ENCODE measurements around the gene NAAA. TPM values are rescaled to one million over a fixed set of nuclear protein-coding genes. Genes with fewer than 3 reads are reported as not detected.

The NAAA gene
- total and polyA plus RNA-seq, 2 of the 4 experiments (the other 2 are of a cell fraction) = 17.6 to 26.4 TPM

DNA sequence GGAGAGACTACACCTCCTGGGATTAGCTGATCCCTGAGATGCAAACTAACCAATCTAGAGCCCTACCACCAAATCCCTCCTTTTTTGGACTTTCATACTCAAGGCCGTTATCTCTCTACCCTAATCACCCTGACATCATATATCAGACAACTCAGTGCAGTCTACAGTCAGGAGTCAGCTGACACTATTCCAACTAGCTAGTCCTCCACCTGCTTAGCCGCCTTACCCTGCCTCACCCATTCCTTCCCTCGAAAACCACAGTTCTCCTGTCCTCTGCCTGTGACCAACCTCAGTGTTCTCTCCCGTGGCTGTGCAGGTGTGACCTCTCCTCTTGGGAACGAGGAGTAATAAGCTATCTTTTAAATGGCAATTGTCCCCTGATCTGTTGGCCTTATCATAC lies 36.7 kb downstream of the NAAA start:
- ATAC-seq (ENCODE audit: low read depth) (no peak), DNase-seq (no peak)
- Histone ChIP-seq H3K4me1 (ENCODE audit: control insufficient read depth, insufficient read depth, low read length) (no peaks in the 10 kb centered on the region), H2BK15ac (ENCODE audit: low read depth, low read length) (no peak overlapping the region), H4K20me1 (ENCODE audit: insufficient read depth, low read length) (no peaks in the 10 kb centered on the region), H2AFZ (replicated peaks; ENCODE audit: low read length, poor library complexity) (no peak overlapping the region), H3K9me3 (ENCODE audit: control insufficient read depth, insufficient read depth, low read length) (no peaks in the 10 kb centered on the region), H3K79me1 (ENCODE audit: low read depth in 1 of 2, low read length in 2 of 2) (no peaks in the 10 kb centered on the region), H3K4me3 (ENCODE audit: insufficient read depth, low read depth, low read length) (no peak overlapping the region), H3K4me2 (ENCODE audit: low read depth, low read length) (no peak overlapping the region), H3K14ac (replicated peaks; ENCODE audit: low read depth, low read length) (no peak overlapping the region), H2BK20ac (ENCODE audit: low read depth, low read length) (no peak overlapping the region), H4K5ac (ENCODE audit: low read depth, low read length) (no peak overlapping the region), H3K9ac (ENCODE audit: low read depth, low read length) (no peak overlapping the region), H3K18ac (ENCODE audit: low read depth, low read length) (no peak overlapping the region), H3K36me3 (ENCODE audit: control insufficient read depth, insufficient read depth, low read length) (no peaks in the 10 kb centered on the region), H4K91ac (ENCODE audit: insufficient read depth, low read depth, low read length) (no peak overlapping the region), H2AK9ac (replicated peaks; ENCODE audit: low read depth, low read length, poor library complexity) (no peak overlapping the region), H2AK5ac (ENCODE audit: low read depth, low read length) (no peak overlapping the region), H2BK120ac (ENCODE audit: low read depth, low read length) (no peak overlapping the region), H4K8ac (ENCODE audit: low read depth in 2 of 2, low read length in 2 of 2) (no peak overlapping the region), H3K27me3 (ENCODE audit: control insufficient read depth, insufficient read depth, low read length) (peaks cover 5% of the 10 kb centered on the region), H3K23ac (ENCODE audit: low read depth, low read length) (no peak overlapping the region), H3K27ac (ENCODE audit: insufficient read depth, low read length) (no peak overlapping the region), H3K4ac (ENCODE audit: low read depth, low read length) (no peak overlapping the region), H2BK5ac (ENCODE audit: low read depth, low read length, poor library complexity, severe bottlenecking) (no peak overlapping the region), H3K9me1 (ENCODE audit: insufficient read depth, low read length) (0 out of 2 replicates have a peak, but pooled peaks cover 3% of the 10 kb centered on the region), H3K56ac (ENCODE audit: extremely low read depth, insufficient read depth, low read length) (no peak overlapping the region)
- BruUV-seq (replicated peaks) = no TSS peak
- dilution Hi-C loops (cut with HindIII; ENCODE audit: low sequenced_read_pairs, unreplicated experiment) (no loop called here), intact Hi-C loops (cut with micrococcal nuclease) (no loop called here), in situ Hi-C loops (cut with MboI; ENCODE audit: low sequenced_read_pairs) (no loop called here)
- TF ChIP-seq BHLHE40 (IDR thresholded peaks at IDR 0.05; ENCODE audit: low read depth, low read length) = no peak
- TF ChIP-seq, protein P1, sequence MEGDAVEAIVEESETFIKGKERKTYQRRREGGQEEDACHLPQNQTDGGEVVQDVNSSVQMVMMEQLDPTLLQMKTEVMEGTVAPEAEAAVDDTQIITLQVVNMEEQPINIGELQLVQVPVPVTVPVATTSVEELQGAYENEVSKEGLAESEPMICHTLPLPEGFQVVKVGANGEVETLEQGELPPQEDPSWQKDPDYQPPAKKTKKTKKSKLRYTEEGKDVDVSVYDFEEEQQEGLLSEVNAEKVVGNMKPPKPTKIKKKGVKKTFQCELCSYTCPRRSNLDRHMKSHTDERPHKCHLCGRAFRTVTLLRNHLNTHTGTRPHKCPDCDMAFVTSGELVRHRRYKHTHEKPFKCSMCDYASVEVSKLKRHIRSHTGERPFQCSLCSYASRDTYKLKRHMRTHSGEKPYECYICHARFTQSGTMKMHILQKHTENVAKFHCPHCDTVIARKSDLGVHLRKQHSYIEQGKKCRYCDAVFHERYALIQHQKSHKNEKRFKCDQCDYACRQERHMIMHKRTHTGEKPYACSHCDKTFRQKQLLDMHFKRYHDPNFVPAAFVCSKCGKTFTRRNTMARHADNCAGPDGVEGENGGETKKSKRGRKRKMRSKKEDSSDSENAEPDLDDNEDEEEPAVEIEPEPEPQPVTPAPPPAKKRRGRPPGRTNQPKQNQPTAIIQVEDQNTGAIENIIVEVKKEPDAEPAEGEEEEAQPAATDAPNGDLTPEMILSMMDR (conservative IDR thresholded peaks at IDR 0.05; ENCODE audit: low read depth, low read length) = no peak
- TF ChIP-seq RAD21 (IDR thresholded peaks at IDR 0.05; ENCODE audit: low read length) = no peak
- no peak for TF ChIP-seq SMC3 (IDR thresholded peaks at IDR 0.05; ENCODE audit: low read depth, low read length)
- no peak for TF ChIP-seq MAZ (IDR thresholded peaks at IDR 0.05; ENCODE audit: borderline replicate concordance, low read depth, low read length)
- TF ChIP-seq MAFK (IDR thresholded peaks at IDR 0.05; ENCODE audit: low read depth, low read length) = no peak
- TF ChIP-seq RCOR1 (IDR thresholded peaks at IDR 0.05; ENCODE audit: insufficient replicate concordance, low read length) = no peak
- TF ChIP-seq, protein P2, sequence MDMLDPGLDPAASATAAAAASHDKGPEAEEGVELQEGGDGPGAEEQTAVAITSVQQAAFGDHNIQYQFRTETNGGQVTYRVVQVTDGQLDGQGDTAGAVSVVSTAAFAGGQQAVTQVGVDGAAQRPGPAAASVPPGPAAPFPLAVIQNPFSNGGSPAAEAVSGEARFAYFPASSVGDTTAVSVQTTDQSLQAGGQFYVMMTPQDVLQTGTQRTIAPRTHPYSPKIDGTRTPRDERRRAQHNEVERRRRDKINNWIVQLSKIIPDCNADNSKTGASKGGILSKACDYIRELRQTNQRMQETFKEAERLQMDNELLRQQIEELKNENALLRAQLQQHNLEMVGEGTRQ (IDR thresholded peaks at IDR 0.05; ENCODE audit: low read depth, low read length) = no peak
- no peak for TF ChIP-seq NFE2L2 (IDR thresholded peaks at IDR 0.05; ENCODE audit: low read depth, low read length)
- TF ChIP-seq, protein P3, sequence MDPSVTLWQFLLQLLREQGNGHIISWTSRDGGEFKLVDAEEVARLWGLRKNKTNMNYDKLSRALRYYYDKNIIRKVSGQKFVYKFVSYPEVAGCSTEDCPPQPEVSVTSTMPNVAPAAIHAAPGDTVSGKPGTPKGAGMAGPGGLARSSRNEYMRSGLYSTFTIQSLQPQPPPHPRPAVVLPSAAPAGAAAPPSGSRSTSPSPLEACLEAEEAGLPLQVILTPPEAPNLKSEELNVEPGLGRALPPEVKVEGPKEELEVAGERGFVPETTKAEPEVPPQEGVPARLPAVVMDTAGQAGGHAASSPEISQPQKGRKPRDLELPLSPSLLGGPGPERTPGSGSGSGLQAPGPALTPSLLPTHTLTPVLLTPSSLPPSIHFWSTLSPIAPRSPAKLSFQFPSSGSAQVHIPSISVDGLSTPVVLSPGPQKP (IDR thresholded peaks at IDR 0.05; ENCODE audit: borderline replicate concordance, low read depth, low read length) = no peak
- TF ChIP-seq RFX5 (IDR thresholded peaks at IDR 0.05; ENCODE audit: low read depth, low read length) = no peak
- TF ChIP-seq FOS (IDR thresholded peaks at IDR 0.05; ENCODE audit: low read depth, low read length) = no peak
- no peak for TF ChIP-seq POLR2A (IDR thresholded peaks at IDR 0.05; ENCODE audit: low read depth, low read length)
- 81% methylated on average over 3 of the region's 5 CpGs; no CpG with 5 or more reads in 1 of the 2 experiments for WGBS, 2 experiments (ENCODE audit: extremely low coverage in 2 of 2, insufficient read length in 1 of 2)
- POLR2A ChIA-PET (ENCODE audit: unreplicated experiment) = no interaction called here
- CTCF ChIA-PET = interaction anchor here (1.2 to 3.1 kb wide), 3 partner anchors 8 to 35 kb away, joined by 3 to 10 read pairs (median 10); no protein-coding TSS in a partner anchor

Measured in IMR-90 (cell line).